ENCODE measurements around the gene ATF6.
"Not testable (repeated sequence)": the region's sequence is repeated elsewhere in the genome, so short reads cannot be mapped to it uniquely, and the experiment has no call there.

ATF6 gene, protein sequence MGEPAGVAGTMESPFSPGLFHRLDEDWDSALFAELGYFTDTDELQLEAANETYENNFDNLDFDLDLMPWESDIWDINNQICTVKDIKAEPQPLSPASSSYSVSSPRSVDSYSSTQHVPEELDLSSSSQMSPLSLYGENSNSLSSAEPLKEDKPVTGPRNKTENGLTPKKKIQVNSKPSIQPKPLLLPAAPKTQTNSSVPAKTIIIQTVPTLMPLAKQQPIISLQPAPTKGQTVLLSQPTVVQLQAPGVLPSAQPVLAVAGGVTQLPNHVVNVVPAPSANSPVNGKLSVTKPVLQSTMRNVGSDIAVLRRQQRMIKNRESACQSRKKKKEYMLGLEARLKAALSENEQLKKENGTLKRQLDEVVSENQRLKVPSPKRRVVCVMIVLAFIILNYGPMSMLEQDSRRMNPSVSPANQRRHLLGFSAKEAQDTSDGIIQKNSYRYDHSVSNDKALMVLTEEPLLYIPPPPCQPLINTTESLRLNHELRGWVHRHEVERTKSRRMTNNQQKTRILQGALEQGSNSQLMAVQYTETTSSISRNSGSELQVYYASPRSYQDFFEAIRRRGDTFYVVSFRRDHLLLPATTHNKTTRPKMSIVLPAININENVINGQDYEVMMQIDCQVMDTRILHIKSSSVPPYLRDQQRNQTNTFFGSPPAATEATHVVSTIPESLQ

DNA sequence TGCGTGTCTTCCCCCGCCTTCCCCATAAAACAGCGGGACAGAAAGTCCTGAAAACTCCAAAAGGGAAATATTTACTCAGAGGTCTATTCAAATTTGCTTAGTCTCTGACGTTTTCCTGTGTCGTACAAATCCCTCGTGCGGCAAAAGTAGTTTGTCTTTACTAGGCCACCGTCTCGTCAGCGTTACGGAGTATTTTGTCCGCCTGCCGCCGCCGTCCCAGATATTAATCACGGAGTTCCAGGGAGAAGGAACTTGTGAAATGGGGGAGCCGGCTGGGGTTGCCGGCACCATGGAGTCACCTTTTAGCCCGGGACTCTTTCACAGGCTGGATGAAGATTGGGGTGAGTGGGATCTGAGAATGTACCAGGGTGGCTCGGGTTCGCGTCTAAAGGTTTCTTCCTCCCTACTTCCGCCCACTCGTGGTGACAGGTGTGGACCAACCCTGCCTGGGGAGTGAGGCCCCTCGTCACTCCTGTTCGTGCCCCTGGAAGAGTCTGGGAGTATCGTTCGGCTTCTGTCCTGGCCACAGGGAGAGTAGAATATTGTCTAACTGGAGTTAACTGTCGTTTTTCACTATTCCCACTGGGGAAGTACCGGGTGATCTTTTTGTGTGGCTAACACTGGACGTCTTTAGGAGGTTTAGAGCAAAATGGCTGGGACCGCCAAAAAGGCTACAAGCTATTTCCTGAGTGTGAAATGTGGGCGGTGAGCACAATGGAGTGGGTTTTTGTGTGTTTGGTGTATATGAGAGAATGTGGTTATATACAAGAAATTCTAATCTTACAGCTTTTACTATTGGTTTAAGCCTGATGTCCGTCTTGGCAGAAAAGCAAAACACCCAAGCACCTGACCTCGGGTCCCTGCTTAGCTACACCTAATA lies at the start of gene ATF6:
Gene ATF6, plus strand, starts transcription at position 219 of the 880 bp plus-strand sequence. Its CDS starts 41 bp downstream, at position 260.
- DNase-seq, result peak; percentile 83 to 87

DNA sequence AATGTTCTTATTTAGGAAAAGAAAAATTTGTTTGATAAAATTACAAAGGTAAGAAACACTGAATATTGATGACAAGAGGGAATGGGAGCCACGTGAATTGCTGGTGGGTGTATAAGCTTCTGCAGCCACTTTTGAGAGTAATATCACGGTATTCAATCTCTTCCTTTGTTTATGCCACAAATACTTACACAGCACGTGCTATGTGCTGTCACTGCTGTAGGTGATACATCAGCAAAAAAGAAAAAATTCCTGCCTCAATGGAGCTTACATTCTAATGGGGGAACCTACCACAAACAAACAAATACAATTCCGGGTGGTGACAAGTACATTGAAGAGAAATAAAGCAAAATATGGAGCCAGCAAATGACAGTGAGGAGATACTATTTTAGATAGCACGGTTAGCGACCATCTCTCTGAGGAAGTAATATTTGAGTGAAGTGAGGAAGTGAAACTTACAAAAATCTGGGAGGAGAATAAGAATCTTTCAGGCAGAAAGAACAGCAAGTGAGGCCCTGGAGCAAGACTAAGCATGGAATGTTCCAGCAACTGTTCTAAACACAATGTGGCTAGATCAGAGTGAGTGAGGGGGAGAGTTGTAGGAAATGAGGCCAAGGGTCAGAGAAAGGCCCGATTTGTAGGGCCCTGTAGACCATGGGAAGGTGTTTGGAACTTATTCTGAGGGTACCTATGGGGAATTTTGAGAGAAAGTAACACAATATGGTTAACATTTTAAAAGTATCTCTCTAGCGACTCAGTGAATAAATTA lies 47.4 kb upstream of the ATF6 start:
- no peak for DNase-seq

DNA sequence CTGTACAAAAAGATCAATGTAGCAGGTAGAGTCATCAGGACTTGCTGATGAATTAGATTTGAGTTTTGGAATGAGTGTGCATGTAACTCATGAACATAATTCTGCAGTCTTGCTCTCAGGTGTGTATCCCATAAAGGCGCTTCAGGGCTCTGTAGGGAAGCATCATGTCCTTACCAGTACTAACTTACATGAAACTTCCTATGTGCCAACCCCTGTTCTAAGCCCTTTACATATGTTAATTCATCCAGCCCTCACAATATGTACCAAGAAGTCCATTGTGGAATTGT lies 46.9 kb upstream of the ATF6 start:
- no peak for DNase-seq

DNA sequence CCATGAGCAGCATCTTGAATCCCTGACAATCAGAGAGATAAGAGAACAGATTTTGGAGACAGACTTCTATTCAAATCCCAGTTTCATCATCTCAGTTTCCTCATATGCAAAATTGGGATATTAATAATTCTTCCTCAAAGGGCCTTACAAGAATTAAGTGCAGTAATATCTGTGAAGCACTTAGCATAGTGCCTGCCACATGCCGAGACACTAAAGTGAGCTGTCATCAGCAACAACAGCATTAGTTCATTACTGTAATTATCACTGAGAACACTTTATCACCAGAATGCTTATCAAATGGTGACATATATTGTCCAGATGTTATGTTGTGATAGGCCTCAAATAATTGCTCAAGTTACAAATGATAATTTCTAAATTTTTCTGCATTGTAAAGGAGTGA lies 45.7 kb upstream of the ATF6 start:
- no peak for DNase-seq

DNA sequence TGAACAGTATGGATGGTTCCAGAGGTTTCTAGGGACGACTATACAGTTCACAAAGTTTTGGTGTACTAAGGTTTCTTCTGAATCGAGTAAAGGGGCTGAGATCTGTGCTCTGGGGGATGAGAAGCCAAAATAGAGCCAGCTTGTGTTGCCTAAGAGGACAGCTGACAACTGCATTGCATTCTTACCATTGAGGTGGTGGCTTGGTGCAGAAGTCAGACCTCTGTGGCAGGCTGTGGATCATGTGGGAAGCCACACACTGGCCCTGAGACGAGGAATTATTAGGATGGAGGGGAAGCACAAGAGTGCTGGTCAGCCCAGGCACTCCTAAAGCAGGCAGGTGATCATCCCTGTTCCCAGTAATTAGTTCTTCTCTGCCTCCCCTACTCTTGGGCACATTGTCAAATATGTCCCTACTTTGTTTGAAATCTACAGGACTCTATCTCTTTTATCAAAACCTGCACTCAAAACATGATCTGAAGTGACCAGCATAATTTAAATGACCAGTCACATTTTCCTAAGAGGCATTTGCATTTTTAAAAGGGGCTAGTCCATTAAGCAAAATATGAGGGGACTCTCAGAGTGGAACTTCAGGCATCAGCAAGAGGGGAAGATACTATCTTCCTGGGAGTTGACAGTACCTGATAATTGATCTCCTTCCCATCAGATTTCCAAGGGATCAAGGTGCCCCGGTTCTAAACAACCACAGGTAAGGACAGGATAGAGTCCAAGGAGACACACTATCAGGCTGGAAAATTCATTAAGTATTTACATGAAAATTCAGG lies 45.0 kb upstream of the ATF6 start, which contains the start of gene FCRLB:
Gene FCRLB, plus strand, starts transcription at position 589 of the 782 bp plus-strand sequence. CDS start 1,129 bp downstream, outside the sequence.
- DNase-seq, result no peak

DNA sequence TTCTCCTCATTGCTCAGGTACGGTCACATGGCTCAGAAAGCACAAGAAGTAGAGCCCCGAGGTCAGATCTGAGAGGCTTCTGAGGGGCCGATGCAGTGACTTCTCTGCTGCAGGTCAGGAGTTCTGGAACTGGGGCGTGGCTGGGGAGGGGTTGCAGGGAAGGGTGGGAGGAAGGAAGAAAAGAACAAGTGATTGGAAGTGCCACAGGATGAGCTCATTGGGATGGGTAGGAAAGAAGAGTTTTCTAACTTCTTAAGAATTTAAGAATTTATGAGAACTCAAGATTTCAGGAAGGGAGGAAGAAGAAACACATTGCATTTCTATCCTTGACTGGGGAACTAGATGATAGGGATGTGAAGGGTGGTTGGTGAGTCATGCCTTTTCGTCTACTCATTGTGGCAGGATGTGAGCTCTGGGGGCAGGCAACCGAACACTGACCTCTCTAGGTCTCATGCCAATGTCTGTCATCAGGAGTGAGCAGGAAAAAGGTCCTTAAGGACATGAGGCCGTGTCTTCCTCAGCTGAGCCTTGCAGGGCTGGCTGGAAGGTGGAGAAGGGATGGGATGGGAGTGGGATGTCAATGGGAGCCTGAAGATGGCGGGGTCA lies 44.3 kb upstream of the ATF6 start:
- peak in 1 of 2 donors; percentile 48 for DNase-seq

DNA sequence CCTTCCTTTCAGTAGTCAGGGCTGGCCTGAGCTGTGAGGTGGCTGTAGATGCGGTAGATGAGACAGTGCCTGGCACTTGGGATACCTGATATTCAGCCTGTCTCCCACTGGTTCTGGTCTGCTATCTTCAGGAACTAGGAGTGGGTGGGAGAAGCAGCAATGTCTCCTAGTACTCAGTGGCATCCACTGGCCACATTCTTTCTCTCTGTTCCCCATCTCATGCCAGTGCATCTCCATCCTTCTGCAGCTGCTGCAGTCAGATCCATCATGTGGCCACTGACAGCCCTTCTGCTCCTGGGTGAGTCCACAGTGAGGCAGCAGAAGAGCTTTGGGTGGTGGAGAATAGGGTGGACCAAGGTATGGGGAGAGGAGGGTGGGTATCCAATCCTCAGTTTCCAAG lies 43.7 kb upstream of the ATF6 start:
- DNase-seq, result no peak

DNA sequence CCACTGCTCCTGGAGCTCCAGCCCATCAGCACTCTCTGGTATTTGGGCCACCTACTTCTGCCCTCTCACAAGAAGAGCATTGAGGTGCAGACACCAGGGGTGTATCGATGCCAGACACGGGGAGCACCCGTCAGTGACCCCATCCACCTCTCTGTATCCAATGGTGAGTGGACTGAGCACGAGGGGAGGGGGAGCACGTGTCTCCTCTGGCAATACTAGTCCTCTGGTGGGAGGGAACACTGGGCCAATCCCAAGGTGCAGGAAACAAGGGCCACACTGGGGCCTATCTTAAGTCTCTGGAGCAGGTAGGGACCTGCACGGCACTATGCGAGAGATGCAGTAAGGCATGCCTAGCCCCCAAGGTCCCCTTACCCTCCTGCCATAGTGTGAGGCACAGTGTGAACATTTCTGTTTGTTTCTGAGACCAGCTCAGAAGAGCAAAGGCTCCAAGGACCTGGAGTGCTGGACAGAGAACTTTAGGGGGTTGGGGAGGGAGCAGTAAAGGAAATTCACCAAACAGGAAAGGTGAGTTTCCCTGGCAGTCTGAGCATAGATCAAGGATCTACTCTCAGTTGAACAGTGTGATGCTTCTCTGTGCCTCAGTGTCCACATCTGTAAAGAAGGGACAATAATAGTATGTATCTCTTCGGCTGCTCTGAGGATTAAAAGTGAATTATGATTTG lies 42.5 kb upstream of the ATF6 start:
- DNase-seq, result no peak

DNA sequence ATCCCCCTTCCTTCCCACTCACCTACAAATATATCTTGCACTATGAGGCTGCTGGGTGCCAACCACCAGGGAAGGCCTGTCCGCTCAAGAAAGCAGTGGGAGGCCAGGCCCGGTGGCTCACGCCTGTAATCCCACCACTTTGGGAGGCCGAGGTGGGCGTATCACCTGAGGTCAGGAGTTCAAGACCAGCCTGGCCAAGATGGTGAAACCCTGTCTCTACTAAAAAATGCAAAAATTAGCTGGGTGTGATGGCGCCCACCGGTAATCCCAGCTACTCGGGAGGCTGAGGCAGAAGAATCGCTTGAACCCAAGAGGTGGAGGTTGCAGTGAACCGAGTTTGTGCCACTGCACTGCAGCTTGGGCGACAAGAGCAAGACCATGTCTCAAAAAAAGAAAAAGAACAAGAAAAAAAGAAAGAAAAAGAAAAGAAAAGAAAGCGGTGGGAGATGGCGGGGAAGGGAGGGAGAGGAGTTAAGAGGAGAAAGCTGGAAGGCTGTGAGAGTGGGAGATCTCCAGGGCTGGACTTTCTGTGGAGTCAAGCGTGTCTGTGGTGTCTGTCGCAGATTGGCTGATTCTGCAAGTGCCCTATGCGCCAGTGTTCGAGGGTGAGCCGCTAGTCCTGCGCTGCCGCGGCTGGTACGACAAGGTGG lies 40.7 kb upstream of the ATF6 start:
- DNase-seq, result not testable (repeated sequence)

DNA sequence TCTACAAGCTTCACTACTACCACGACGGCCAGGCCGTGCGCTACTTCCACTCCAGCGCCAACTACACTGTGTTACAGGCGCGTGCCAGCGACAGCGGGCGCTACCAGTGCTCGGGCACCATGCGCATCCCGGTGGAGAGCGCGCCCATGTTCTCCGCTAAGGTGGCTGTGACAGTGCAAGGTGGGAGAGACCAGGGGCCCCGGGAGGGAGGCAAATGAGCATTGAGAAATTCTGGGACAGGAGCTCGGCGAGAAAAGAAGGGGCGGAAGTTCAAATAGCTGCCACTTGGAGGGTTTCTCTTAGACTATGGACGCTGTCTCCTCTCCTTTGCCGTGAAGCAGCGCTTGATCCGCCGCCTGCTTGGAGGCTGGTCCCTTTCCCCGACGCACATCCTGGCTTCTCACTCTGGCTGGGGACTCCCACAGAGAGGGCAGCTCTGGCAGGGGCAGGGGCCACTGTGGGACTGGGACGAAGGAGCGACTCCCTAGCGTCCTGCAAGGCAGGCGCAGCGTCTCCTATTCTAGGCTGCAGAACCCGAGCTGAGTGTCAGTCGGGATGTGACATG lies 40.1 kb upstream of the ATF6 start:
- peak; percentile 26 to 27 for DNase-seq

DNA sequence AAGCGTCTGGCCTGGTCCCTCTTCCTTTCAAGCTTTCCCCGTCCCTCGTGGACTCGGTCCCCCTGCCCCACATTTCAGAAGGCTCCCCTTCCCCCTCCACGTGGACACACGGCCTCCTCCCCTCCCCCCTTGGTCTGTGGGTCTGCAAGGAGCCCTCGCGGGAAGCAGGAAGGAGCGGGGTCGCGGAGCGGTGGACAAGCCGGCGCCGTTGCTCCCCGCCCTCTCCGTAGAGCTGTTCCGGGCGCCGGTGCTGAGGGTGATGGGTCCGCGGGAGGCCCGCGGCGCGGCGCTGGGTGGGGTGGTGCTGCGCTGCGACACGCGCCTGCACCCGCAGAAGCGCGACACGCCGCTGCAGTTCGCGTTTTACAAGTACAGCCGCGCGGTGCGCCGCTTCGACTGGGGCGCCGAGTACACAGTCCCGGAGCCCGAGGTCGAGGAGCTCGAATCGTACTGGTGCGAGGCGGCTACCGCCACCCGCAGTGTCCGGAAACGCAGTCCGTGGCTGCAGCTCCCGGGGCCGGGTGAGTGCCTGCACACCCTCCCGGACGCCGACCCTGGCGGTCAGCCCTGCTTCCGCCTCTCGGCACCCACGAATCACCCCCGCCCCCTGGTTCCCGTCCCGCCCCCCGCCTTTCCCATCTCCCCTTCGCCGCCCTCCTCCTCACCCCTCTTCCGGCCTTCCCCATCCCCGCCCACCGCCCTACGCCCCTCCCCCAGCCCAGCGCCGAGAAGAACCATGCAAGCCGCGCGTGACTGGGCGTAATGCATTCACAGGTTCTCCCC lies 39.5 kb upstream of the ATF6 start:
- DNase-seq, result peak; percentile 70 to 73

DNA sequence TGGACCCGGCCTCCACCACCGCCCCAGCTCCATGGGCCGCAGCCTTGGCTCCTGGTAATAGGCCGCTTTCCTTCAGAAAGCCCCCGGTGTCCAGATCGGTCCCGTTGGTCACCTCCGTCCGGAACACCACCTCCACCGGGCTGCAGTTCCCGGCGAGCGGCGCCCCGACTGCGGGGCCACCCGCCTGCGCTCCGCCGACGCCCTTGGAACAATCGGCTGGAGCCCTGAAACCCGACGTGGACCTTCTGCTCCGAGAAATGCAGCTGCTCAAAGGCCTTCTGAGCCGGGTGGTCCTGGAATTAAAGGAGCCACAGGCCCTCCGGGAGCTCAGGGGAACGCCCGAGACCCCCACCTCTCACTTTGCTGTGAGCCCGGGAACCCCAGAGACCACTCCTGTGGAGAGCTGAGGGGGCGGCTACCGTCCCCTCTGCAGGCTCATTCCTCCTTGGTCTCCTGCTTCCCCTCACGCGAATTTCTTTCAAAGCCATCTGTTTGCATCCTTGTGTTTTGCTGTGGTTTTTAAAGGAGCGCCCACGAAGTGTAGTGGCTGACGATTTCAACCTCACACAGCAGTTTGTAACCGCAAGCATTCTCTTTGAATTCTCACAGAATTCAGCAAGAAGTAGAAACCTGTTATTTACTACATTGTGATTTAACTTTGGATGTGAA lies 38.7 kb upstream of the ATF6 start:
- DNase-seq, result peak; percentile 27 to 60

DNA sequence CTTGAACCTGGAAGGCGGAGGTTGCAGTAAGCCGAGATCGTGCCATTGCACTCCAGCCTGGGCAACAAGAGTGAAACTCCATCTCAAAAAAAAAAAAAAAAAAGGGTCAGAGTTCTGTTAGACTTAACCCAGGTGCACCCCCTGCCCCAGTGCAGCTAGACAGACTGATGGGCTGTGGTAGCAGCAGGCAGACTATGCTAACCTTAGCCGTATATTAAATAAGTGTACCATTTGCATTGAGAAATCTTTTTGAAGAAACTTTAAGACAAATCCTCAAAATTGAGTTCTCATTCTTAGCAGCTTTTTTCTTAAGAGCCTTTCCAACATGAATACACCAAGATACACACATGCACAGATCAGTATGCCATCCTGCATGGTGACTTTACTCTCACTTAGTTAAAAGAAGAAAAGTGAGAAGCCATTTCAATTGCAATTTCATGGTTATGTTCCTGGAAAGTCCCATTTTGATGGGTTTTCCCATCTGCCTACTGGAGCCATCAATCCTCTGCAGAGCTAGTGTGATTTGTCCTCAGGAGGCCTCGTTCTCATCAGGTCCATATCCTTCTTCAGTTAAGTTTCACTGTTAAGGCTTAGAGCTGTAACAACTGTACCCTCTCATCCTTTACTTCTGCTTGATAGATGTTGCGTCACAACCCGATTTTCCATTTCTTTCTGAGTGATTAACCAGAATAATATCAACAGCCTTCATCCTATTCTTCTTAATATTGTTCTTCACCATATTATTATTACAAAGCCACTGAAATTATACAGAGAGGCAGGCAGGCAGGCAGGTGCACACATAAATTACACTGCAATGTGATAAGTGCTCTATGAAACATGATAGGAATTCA lies 37.5 kb upstream of the ATF6 start:
- no peak for DNase-seq

DNA sequence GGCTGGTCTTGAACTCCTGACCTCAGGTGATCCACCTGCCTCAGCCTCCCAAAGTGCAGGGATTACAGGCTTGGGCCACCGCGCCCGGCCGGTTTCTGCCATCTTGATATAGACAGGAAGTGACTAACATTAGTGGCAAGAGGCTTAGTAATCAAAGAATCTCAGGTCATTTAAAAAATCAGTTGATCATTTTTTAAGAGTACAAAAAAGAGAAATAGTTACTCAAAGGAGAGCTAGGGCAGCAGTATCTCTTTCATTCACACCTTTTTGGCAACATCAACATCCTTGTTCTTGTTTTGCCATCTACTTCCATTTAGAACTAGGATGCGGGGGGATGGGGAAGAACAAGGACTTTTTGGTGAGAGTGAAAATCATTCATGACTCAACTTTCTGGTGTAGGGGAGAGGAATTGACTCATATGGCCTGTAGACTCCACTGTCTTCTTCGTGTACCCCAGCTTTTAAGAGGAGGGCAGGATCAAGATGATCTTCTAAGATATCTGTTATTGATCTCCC lies 36.0 kb upstream of the ATF6 start:
- no peak for DNase-seq

DNA sequence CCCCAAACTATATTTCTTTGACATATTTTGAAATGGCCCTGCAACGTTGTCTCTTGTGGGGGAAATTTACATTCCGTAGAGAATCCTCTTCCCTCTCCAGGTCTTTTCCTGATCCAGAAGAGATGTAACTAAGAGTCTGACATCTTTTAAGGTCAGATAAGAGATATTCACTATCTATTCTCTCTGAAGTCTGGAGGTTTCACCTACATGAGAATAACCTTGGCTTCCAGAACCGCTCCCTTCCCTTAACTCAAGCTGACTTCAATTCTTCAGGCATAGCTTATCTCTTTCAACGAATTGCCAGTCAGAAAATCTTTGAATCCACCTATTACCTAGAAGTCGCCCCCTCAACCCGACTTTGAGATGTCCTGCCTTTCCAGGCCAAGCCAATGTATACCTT lies 34.9 kb upstream of the ATF6 start:
- no peak for DNase-seq

DNA sequence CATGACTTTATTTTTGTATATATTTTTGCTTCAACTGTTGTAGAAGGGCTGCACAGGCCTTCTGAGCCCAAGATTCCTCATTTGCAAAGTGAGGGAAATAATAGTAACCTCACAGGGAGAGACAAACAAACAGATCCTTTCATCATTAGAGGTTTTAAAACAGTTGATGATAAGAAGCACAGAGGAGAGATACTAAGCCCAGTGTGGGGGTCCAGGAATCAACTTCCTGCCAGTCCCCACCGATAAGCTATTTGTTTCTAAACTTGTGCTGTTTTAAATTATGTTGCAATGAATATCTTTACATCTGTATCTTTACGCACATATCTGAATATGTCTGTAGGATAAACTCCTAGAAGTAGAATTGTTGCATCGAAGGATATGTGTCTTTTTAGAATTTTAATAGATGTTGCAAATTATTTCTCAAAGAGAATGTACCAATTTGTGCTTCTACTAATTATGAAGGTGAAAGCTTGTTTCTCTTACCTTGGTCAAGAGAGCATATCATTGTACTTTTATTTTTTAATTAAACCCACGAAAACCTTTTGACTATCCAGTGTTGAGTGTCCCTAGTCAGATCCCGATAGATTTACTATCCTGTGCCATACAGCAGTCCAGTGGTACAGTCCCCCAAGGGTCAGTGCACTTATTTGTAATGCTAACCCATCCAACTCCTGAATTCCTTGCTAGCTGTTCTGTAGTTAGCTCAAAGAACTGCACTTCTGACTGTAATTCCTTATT lies 34.0 kb upstream of the ATF6 start:
- DNase-seq, result no peak

All from CD4-positive, alpha-beta T cell treated with Interleukin-1 beta for 1 hour (primary cell).